H1 (cell line): Measurements from ENCODE around the gene ULK3. TPM values are rescaled to one million over a fixed set of nuclear protein-coding genes. Genes with fewer than 3 reads are reported as not detected.

Source experiments
- CTCF ChIA-PET: fragments of 300-600 bp; sonication (Branson Sonifier 250); formaldehyde crosslinking; loops from one replicate; lab custom pipeline; 2021; ENCODE audit not compliant: partially characterized antibody; lab: Charles Lee
- POLR2A ChIA-PET: fragments of 300-600 bp; sonication (Branson Sonifier 250); formaldehyde crosslinking; loops from one replicate; lab custom pipeline; 2021; ENCODE audit warnings: inconsistent platforms; ENCODE audit not compliant: partially characterized antibody; lab: Charles Lee
- DNase-seq, 2 experiments: peaks; one replicate each; pipeline versions ENCODE4 v3.0.0 to v3.0.0-alpha.2; 2010 to 2022; ENCODE audit warnings: low spot score in 2 of 2, low read depth in 1 of 2, mixed read lengths in 1 of 2
- FAIRE-seq: peaks from 2 replicates; lab custom pipeline; 2011; peaks lifted over from hg19 to GRCh38; lab: Jason Lieb, UNC
- H2AFZ ChIP-seq: 2 replicates; pipeline ENCODE4 v1.8.1; 2012; ENCODE audit warnings: low read length, inconsistent platforms
- H2AK5ac ChIP-seq: 2 replicates; pipeline ENCODE4 v1.6.1; 2013; ENCODE audit warnings: low read depth, low read length
- H2BK120ac ChIP-seq: replicated peaks from 2 replicates; pipeline ENCODE3; 2013; ENCODE audit warnings: low read depth, low read length, inconsistent platforms
- H2BK12ac ChIP-seq: 2 replicates; pipeline ENCODE4 v1.6.1; 2013; ENCODE audit warnings: low read depth, low read length
- H2BK15ac ChIP-seq: 2 replicates; pipeline ENCODE4 v1.6.1; 2013; ENCODE audit warnings: low read length
- H2BK20ac ChIP-seq: 2 replicates; pipeline ENCODE4 v1.6.1; 2013; ENCODE audit warnings: low read length
- H2BK5ac ChIP-seq: 2 replicates; pipeline ENCODE4 v1.6.1; 2013; ENCODE audit warnings: low read depth, low read length
- H3K14ac ChIP-seq: 2 replicates; pipeline ENCODE4 v1.6.1; 2013; ENCODE audit warnings: inconsistent platforms; ENCODE audit not compliant: insufficient read length
- H3K18ac ChIP-seq: 2 replicates; pipeline ENCODE4 v1.6.1; 2013; ENCODE audit warnings: low read length; ENCODE audit errors: extremely low read depth
- H3K23ac ChIP-seq: 2 replicates; pipeline ENCODE4 v1.6.1; 2013; ENCODE audit warnings: inconsistent platforms; ENCODE audit not compliant: insufficient read length
- H3K23me2 ChIP-seq: 2 replicates; pipeline ENCODE4 v1.6.1; 2013; ENCODE audit warnings: low read depth, low read length
- H3K27ac ChIP-seq: 2 replicates; pipeline ENCODE4 v1.6.1; 2011; ENCODE audit warnings: low read depth, low read length, inconsistent platforms
- H3K27me3 ChIP-seq, 4 experiments: replicated peaks in 1 of 4; 1 replicate in 1 of 4; 2 replicates in 3 of 4; pipeline versions ENCODE4 v1.6.1 to v1.8.1; 2011 to 2013; ENCODE audit warnings: low read length in 3 of 4, mild to moderate bottlenecking in 3 of 4, inconsistent platforms in 2 of 4, mixed read lengths in 2 of 4, moderate library complexity in 1 of 4; ENCODE audit not compliant: control insufficient read depth in 3 of 4, insufficient read depth in 3 of 4; ENCODE audit errors: extremely low read depth in 1 of 4
- H3K36me3 ChIP-seq, 4 experiments: 2 replicates each; pipeline versions ENCODE4 v1.6.1 to v1.8.1; 2011 to 2013; ENCODE audit warnings: mild to moderate bottlenecking in 4 of 4, low read length in 3 of 4, moderate library complexity in 2 of 4, control low read depth in 1 of 4, inconsistent platforms in 1 of 4; ENCODE audit not compliant: insufficient read depth in 4 of 4, control insufficient read depth in 2 of 4
- H3K4ac ChIP-seq: replicated peaks from 2 replicates; pipeline ENCODE3; 2013; ENCODE audit warnings: low read length, low read depth, mixed read lengths, inconsistent platforms; ENCODE audit not compliant: insufficient read length
- H3K4me1 ChIP-seq, 4 experiments: replicated peaks in 1 of 4; 1 replicate in 1 of 4; 2 replicates in 3 of 4; pipeline versions ENCODE4 v1.6.1 to v1.8.1; 2011 to 2013; ENCODE audit warnings: low read length in 3 of 4, inconsistent platforms in 2 of 4, mixed read lengths in 1 of 4; ENCODE audit not compliant: insufficient read depth in 4 of 4, control insufficient read depth in 3 of 4
- H3K4me2 ChIP-seq, 2 experiments: 2 replicates each; pipeline versions ENCODE4 v1.6.1 to v1.8.1; 2011 to 2013; ENCODE audit warnings: low read depth in 2 of 2, low read length in 2 of 2, control low read depth in 1 of 2, inconsistent platforms in 1 of 2, mild to moderate bottlenecking in 1 of 2; ENCODE audit not compliant: insufficient read depth in 1 of 2
- H3K4me3 ChIP-seq, 4 experiments: fragments of 200-600, 300-600 bp in 1 of 4; sonication (generic), shearing (Covaris generic), sonication (Bioruptor Twin) in 1 of 4; 2 replicates each; pipeline versions ENCODE4 v1.5.1 to v1.8.1; 2011 to 2016; ENCODE audit warnings: low read length in 4 of 4, low read depth in 3 of 4, control low read depth in 2 of 4, inconsistent platforms in 2 of 4, mild to moderate bottlenecking in 2 of 4, mixed read lengths in 1 of 4, moderate library complexity in 1 of 4; ENCODE audit not compliant: insufficient read depth in 2 of 4; ENCODE audit errors: extremely low read depth in 1 of 4
- H3K56ac ChIP-seq: replicated peaks from 2 replicates; pipeline ENCODE3; 2013; ENCODE audit warnings: low read depth, mild to moderate bottlenecking, mixed read lengths, low read length, inconsistent platforms; ENCODE audit not compliant: insufficient read length
- H3K79me1 ChIP-seq: 2 replicates; pipeline ENCODE4 v1.6.1; 2013; ENCODE audit warnings: low read depth, low read length, control low read depth
- H3K79me2 ChIP-seq, 2 experiments: 2 replicates each; pipeline versions ENCODE4 v1.6.1 to v1.8.1; 2012 to 2013; ENCODE audit warnings: low read length in 2 of 2, mild to moderate bottlenecking in 2 of 2, inconsistent platforms in 1 of 2; ENCODE audit not compliant: insufficient read depth in 2 of 2, control insufficient read depth in 1 of 2
- H3K9ac ChIP-seq, 4 experiments: replicated peaks in 1 of 4; 1 replicate in 1 of 4; 2 replicates in 3 of 4; pipeline versions ENCODE4 v1.6.1 to v1.8.1; 2011 to 2013; ENCODE audit warnings: low read depth in 3 of 4, low read length in 3 of 4, control low read depth in 2 of 4, mild to moderate bottlenecking in 2 of 4, moderate library complexity in 2 of 4, inconsistent platforms in 1 of 4; ENCODE audit errors: extremely low read depth in 1 of 4
- H3K9me3 ChIP-seq, 2 experiments: 2 replicates each; pipeline versions ENCODE4 v1.6.1 to v1.8.1; 2012 to 2013; ENCODE audit warnings: mild to moderate bottlenecking in 2 of 2, moderate library complexity in 2 of 2, control low read depth in 1 of 2, inconsistent platforms in 1 of 2, low read depth in 1 of 2, low read length in 1 of 2, mixed read lengths in 1 of 2; ENCODE audit not compliant: insufficient read depth in 2 of 2
- H4K20me1 ChIP-seq, 2 experiments: replicated peaks in 1 of 2; 2 replicates each; pipeline versions ENCODE3 to v1.8.1; 2011 to 2013; ENCODE audit warnings: inconsistent platforms in 2 of 2, low read length in 2 of 2, mild to moderate bottlenecking in 1 of 2; ENCODE audit not compliant: insufficient read depth in 2 of 2, control insufficient read depth in 1 of 2
- H4K5ac ChIP-seq: 2 replicates; pipeline ENCODE4 v1.6.1; 2013; ENCODE audit warnings: low read length, low read depth, mixed read lengths, inconsistent platforms; ENCODE audit not compliant: insufficient read length
- H4K8ac ChIP-seq: 2 replicates; pipeline ENCODE4 v1.8.0; 2013; ENCODE audit warnings: mild to moderate bottlenecking, moderate library complexity, low read length, inconsistent platforms; ENCODE audit not compliant: insufficient read depth; ENCODE audit errors: extremely low read depth
- H4K91ac ChIP-seq: replicated peaks from 2 replicates; pipeline ENCODE3; 2013; ENCODE audit warnings: low read length, mixed read lengths, inconsistent platforms; ENCODE audit not compliant: insufficient read length
- ATF3 ChIP-seq: IDR thresholded peaks from 2 replicates; pipeline ENCODE4 v1.6.1; 2011; ENCODE audit warnings: low read depth, mild to moderate bottlenecking, low read length; ENCODE audit not compliant: insufficient read depth
- BRCA1 ChIP-seq: IDR thresholded peaks from 2 replicates; pipeline ENCODE4 v1.6.1; 2012; ENCODE audit warnings: low read depth, low read length, improper control_type of control experiment
- CBX8 ChIP-seq: fragments of 300-800, 300-1000 bp; sonication (generic); IDR thresholded peaks from 2 replicates; pipeline ENCODE4 v1.7.1; 2016; ENCODE audit warnings: low read depth, low read length, borderline replicate concordance
- E2F6 ChIP-seq: IDR thresholded peaks from 2 replicates; pipeline ENCODE4 v1.6.1; 2012; ENCODE audit warnings: inconsistent platforms
- EP300 ChIP-seq, 2 experiments: IDR thresholded peaks; 1 replicate in 1 of 2; 2 replicates in 1 of 2; pipeline ENCODE4 v1.6.1; 2011 to 2012; ENCODE audit warnings: low read depth in 2 of 2, low read length in 2 of 2, mild to moderate bottlenecking in 2 of 2, borderline replicate concordance in 1 of 2, inconsistent platforms in 1 of 2, moderate library complexity in 1 of 2
- NRF1 ChIP-seq: IDR thresholded peaks from 2 replicates; pipeline ENCODE4 v1.6.1; 2011; ENCODE audit warnings: mild to moderate bottlenecking, low read depth, low read length, improper control_type of control experiment
- POLR2A ChIP-seq, 2 experiments: IDR thresholded peaks; 1 replicate in 1 of 2; 2 replicates in 1 of 2; pipeline ENCODE4 v1.6.1; 2011; ENCODE audit warnings: low read depth in 2 of 2, low read length in 2 of 2, mild to moderate bottlenecking in 2 of 2; ENCODE audit errors: control extremely low read depth in 1 of 2
- RAD21 ChIP-seq, 2 experiments: IDR thresholded peaks in 1 of 2; conservative IDR thresholded peaks in 1 of 2; 2 replicates each; pipeline ENCODE4 v1.6.1; 2011; ENCODE audit warnings: low read depth in 2 of 2, low read length in 2 of 2, improper control_type of control experiment in 1 of 2, inconsistent platforms in 1 of 2, mild to moderate bottlenecking in 1 of 2, moderate library complexity in 1 of 2
- SP4 ChIP-seq: IDR thresholded peaks from 2 replicates; pipeline ENCODE4 v1.6.1; 2012; ENCODE audit warnings: low read length, inconsistent platforms
- TAF1 ChIP-seq: IDR thresholded peaks from 2 replicates; pipeline ENCODE4 v1.6.1; 2011; ENCODE audit warnings: mild to moderate bottlenecking, low read depth, low read length
- TBP ChIP-seq: IDR thresholded peaks from 2 replicates; pipeline ENCODE4 v1.6.1; 2011; ENCODE audit warnings: low read depth, low read length, improper control_type of control experiment
- WGBS, 2 experiments: shearing (Covaris generic) in 1 of 2; methylation state at CpG; one replicate each; pipeline versions ENCODE4 v1.1.6 to v1.1.7; 2013 to 2015; ENCODE audit warnings: low lambda C conversion rate in 2 of 2, mixed read lengths in 2 of 2, inconsistent platforms in 1 of 2, low coverage in 1 of 2, missing lambda C conversion rate in 1 of 2; ENCODE audit not compliant: insufficient replicate concordance in 2 of 2, insufficient coverage in 1 of 2, insufficient read length in 1 of 2; ENCODE audit errors: extremely low coverage in 1 of 2, missing lambda C conversion rate in 1 of 2; 5-methylcytosine and 5-hydroxymethylcytosine counted together
- polyA plus RNA-seq, 7 experiments: library from polyadenylated mRNA; depleted of rRNA in 3 of 7; stranded (reverse) in 5 of 7; unstranded in 2 of 7; fragments of >200 nt in 5 of 7; fragments of 200-250 nt in 2 of 7; gene quantifications; 1 replicate in 5 of 7; 2 replicates in 1 of 7; 4 replicates in 1 of 7; pipeline versions ENCODE4 v1.2.1 to v1.2.3, GENCODE V29; 2011 to 2013; ENCODE audit warnings: missing spikeins in 2 of 7, mixed read lengths in 2 of 7
- total RNA-seq: library from RNA; stranded (reverse); fragmentation: NEBNext Ultra II Directional; extraction: Animal tissue kit (Norgen Biotek cat#: 25700); gene quantifications from 2 replicates; pipeline ENCODE4 v1.2.1, GENCODE V29; 2021

Gene ULK3
- total and polyA plus RNA-seq, 2 of the 8 experiments (the other 6 are each of a cell fraction or from before 2014, with no cell fraction given): 27.1 to 34.4 TPM

- Histone ChIP-seq H2BK120ac (no peak overlapping the region), H3K56ac (no peak overlapping the region), H3K9me3 (no peaks in the 10 kb centered on the region), H3K4me1 (no peaks in the 10 kb centered on the region; a peak in 1 of 7 replicates), H3K79me2 (peaks cover 0 to 53% of the 10 kb centered on the region in 2 experiments; a peak in 2 of 4 replicates), H3K4me3 (no peak overlapping the region), H3K27ac (no peak overlapping the region), H2AK5ac (no peak overlapping the region), H3K27me3 (no peaks in the 10 kb centered on the region), H3K9ac (no peak overlapping the region), H4K91ac (no peak overlapping the region), H2BK20ac (no peak overlapping the region), H3K4ac (no peak overlapping the region), H2BK5ac (no peak overlapping the region), H3K23ac (no peak overlapping the region), H3K4me2 (no peak overlapping the region), H3K18ac (no peak overlapping the region), H2BK12ac (no peak overlapping the region), H3K14ac (no peak overlapping the region), H4K20me1 (peaks cover 3 to 11% of the 10 kb centered on the region in 2 experiments), H2BK15ac (no peak overlapping the region), H2AFZ (no peak overlapping the region), H3K79me1 (peaks cover 9% of the 10 kb centered on the region; the same call in 1 of the 2 replicates), H3K23me2 (peaks cover 2% of the 10 kb centered on the region; the same call in 1 of the 2 replicates), H4K5ac (no peak overlapping the region), H4K8ac (no peak overlapping the region), H3K36me3 (no peaks in the 10 kb centered on the region)
- ChIA-PET CTCF (interaction anchor here (0.9 to 1.5 kb wide), 3 partner anchors 24 to 42 kb away, joined by 3 to 7 read pairs (median 3); no protein-coding TSS in a partner anchor), POLR2A (interaction anchor here (1.0 to 1.8 kb wide), 2 partner anchors 50 to 71 kb away, joined by 3 read pairs; partner anchors contain the start of gene COX5A)
- WGBS, 2 experiments: 100% methylated on average over 1 of the region's 1 CpG; no CpG with 5 or more reads in 1 of the 2 experiments
- FAIRE-seq: no peak
- no peak for DNase-seq
- no peak for TF ChIP-seq EP300 (IDR thresholded peaks at IDR 0.05; ENCODE audit: borderline replicate concordance in 1 of 2, low read depth in 2 of 2, low read length in 2 of 2)
- TF ChIP-seq E2F6: no peak
- no peak for TF ChIP-seq RAD21 (IDR thresholded peaks at IDR 0.05 in 1 of 2, conservative IDR thresholded peaks at IDR 0.05 in 1 of 2; ENCODE audit: low read depth in 2 of 2, low read length in 2 of 2)
- no peak for TF ChIP-seq SP4
- no peak for TF ChIP-seq TBP
- TF ChIP-seq CBX8: no peak
- no peak for TF ChIP-seq ATF3
- no peak for TF ChIP-seq NRF1
- no peak for TF ChIP-seq POLR2A (IDR thresholded peaks at IDR 0.05; ENCODE audit: control extremely low read depth in 1 of 2, low read depth in 2 of 2, low read length in 2 of 2)
- TF ChIP-seq BRCA1: no peak
- TF ChIP-seq TAF1: no peak
Measured at GRCh38 chr15:74867466-74868038, 24.6 kb upstream of the ULK3 start.
